ENCODE data around the gene PIGN. TPM values are rescaled to one million over a fixed set of nuclear protein-coding genes. Genes with fewer than 3 reads are reported as not detected.

Gene PIGN
- total RNA-seq, 1 experiment from 2014 or later = 30.9 TPM

DNA sequence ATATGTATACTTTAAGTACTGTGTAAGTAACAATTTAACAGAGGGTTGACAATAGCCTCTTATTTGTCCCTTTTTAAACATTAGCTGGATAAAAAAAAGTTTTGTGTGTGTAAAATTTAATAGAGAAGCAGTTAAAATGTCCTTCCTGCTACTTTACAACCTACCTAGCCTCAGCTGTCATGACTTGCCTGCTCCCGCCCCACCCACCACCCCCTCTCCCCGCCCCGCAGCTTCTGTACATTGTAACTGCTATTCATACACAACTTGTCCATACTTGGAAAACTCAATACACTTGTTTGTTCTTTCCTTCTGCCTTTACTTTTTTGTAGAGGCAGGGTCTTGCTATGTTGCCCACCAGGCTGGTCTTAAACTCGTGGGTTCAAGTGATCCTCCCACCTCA lies 19.7 kb upstream of the PIGN start:
- no peak overlapping the region for H2BK120ac ChIP-seq (ENCODE audit: low read depth, low read length, poor library complexity, severe bottlenecking)
- no peak overlapping the region for H3K4ac ChIP-seq (ENCODE audit: low read depth, low read length)
- Mint-ChIP-seq H3K4me1 (peaks cover 3 to 5% of the 10 kb centered on the region in 2 experiments; a peak in 2 of 4 replicates), H3K9me3 (0 out of 5 replicates have a peak, but pooled peaks cover 0 to 2% of the 10 kb centered on the region in 2 experiments), H3K36me3 (ENCODE audit: insufficient read depth in 1 of 3, low read depth in 3 of 3) (peaks cover 0 to 12% (median 5%) of the 10 kb centered on the region in 3 experiments; a peak in 4 of 7 replicates), H3K4me3 (no peak overlapping the region), H3K27ac (no peak overlapping the region), H3K27me3 (ENCODE audit: low read depth) (no peaks in the 10 kb centered on the region)
- H4K5ac ChIP-seq (ENCODE audit: insufficient read length, low read depth, low read length) = no peak overlapping the region
- no peak overlapping the region for H3K14ac ChIP-seq (ENCODE audit: insufficient read depth, low read length)
- H2AK5ac ChIP-seq (ENCODE audit: insufficient read length, low read length) = no peak overlapping the region
- no peaks in the 10 kb centered on the region; the same call in 1 of the 2 replicates for H3K4me1 ChIP-seq (ENCODE audit: insufficient read depth, low read length)
- no peaks in the 10 kb centered on the region for H3K9me3 ChIP-seq (ENCODE audit: control insufficient read depth, low read depth, low read length)
- H3K79me2 ChIP-seq (ENCODE audit: insufficient read depth, low read length) = peaks cover 2% of the 10 kb centered on the region; the same call in 1 of the 2 replicates
- H3K27ac ChIP-seq (ENCODE audit: insufficient read length, low read depth, low read length) = no peak overlapping the region
- H3K56ac ChIP-seq (ENCODE audit: insufficient read length, low read depth, low read length) = no peak overlapping the region
- H3K23me2 ChIP-seq (ENCODE audit: insufficient read length, low read depth, low read length, poor library complexity, severe bottlenecking) = no peaks in the 10 kb centered on the region
- no peaks in the 10 kb centered on the region for H3K27me3 ChIP-seq (ENCODE audit: insufficient read depth, low read length)
- no peak overlapping the region for H2BK12ac ChIP-seq (ENCODE audit: insufficient read length, low read depth, low read length)
- H2AFZ ChIP-seq (ENCODE audit: low read length) = no peak overlapping the region
- H4K20me1 ChIP-seq (ENCODE audit: control insufficient read depth, insufficient read depth, insufficient read length) = no peaks in the 10 kb centered on the region
- no peak overlapping the region for H3K9ac ChIP-seq (ENCODE audit: extremely low read depth, insufficient read length, low read length)
- H2BK5ac ChIP-seq (ENCODE audit: insufficient read length, low read length) = no peak overlapping the region
- no peak overlapping the region for H4K91ac ChIP-seq (ENCODE audit: insufficient read length, low read depth, low read length)
- H3K4me2 ChIP-seq (ENCODE audit: insufficient read depth, insufficient read length, low read length) = no peak overlapping the region
- no peak overlapping the region for H3K18ac ChIP-seq (ENCODE audit: insufficient read length, low read depth, low read length)
- no peak overlapping the region for H3K23ac ChIP-seq (ENCODE audit: insufficient read length, low read depth, low read length)
- TF ChIP-seq, protein P1, sequence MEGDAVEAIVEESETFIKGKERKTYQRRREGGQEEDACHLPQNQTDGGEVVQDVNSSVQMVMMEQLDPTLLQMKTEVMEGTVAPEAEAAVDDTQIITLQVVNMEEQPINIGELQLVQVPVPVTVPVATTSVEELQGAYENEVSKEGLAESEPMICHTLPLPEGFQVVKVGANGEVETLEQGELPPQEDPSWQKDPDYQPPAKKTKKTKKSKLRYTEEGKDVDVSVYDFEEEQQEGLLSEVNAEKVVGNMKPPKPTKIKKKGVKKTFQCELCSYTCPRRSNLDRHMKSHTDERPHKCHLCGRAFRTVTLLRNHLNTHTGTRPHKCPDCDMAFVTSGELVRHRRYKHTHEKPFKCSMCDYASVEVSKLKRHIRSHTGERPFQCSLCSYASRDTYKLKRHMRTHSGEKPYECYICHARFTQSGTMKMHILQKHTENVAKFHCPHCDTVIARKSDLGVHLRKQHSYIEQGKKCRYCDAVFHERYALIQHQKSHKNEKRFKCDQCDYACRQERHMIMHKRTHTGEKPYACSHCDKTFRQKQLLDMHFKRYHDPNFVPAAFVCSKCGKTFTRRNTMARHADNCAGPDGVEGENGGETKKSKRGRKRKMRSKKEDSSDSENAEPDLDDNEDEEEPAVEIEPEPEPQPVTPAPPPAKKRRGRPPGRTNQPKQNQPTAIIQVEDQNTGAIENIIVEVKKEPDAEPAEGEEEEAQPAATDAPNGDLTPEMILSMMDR (conservative IDR thresholded peaks at IDR 0.05) = no peak
- peaks cover 6% of the 10 kb centered on the region for H3K79me1 ChIP-seq (ENCODE audit: insufficient read depth, low read depth, low read length, poor library complexity, severe bottlenecking)
- no peak overlapping the region for H2BK20ac ChIP-seq (ENCODE audit: low read depth, low read length, poor library complexity, severe bottlenecking)
- no peak overlapping the region for H2BK15ac ChIP-seq (ENCODE audit: low read depth, low read length)
- H4K8ac ChIP-seq (replicated peaks; ENCODE audit: insufficient read length, low read depth, low read length) = no peak overlapping the region
- WGBS (ENCODE audit: extremely low coverage, insufficient read length, low lambda C conversion rate) = no CpG with 5 or more reads among the region's 4 CpGs
- no peak for DNase-seq
- H3T11ph ChIP-seq (ENCODE audit: low read length) = no peak overlapping the region

All from H9 (cell line).